NCI-H526 treated with DMSO at 0.1 percent for 48 hours (cell line): ENCODE measurements around the gene ZFR2.

Source experiments
- DNase-seq: peaks from one replicate; lab custom pipeline; 2025; lab: John Stamatoyannopoulos, UW

The ZFR2 gene

DNA sequence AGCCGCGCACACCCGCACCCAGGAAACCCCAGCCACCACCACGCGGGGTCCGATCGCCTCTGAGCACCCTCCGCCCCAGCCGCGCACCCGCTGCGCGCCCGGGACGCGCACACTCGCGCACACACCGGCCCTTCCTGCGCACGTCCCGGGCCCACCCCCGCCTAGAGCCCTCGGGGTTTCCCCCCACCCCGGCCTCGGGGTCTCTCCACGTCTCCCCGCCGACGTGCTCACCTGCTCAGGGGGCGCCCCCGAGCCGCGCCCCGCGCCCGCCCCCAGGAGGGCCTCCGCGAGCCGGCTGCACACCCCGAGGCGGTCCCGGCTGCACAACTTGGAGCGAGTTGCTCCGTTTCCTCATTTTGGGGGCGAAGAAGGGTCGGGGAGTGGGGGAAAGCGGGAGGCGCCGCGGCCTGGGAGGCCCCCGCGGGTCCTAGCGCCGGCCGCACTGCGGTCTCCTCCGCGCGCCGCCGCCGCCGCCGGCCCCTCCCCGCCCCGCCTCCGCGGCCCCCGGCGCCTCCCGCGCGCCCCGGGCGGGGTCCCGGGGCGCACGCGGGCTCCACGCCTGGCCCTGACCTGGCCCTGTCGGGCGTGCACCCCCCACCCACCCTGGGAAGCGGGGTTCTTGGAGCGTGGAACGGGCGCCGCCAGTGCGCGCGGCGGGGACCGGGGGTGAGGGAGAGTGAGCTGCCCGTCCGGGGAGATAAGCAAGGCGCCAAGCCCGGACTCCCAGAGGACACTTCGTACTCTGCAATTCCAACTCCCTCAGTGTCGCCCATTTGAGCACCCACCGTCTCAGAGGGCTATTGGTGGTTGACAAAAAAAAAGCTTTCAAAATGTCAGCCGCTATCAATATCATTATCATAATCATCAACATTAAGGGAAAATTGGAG lies 82.7 kb downstream of the ZFR2 start, which contains the start of gene MATK:
MATK (minus strand) TSS at position 444 of the 887 bp plus-strand sequence. CDS start 1,246 bp downstream, outside the sequence.
- DNase-seq, result no peak

DNA sequence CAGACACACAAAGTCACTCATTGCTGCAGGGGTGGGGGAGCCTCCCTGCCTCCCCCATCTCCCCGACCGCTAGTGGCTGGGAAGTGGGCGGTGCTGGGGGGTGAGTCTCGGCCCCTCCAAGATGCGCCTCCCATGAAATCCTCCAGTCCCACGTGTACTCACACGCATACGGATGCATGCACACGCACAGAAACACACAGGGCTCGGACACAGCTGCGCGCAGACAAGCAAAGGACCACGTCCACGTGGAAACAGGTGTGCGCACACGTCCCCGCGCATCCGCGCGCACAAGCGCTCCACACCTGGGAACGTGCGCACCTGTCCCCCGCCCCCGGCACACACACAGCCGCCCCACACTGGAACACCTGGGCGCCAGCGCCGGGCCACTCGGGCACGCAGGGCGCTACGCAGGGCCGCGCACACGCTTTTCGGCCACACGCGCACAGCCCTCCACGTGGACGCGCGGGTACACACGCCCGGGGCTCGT lies 83.3 kb downstream of the ZFR2 start:
- DNase-seq, result no peak

DNA sequence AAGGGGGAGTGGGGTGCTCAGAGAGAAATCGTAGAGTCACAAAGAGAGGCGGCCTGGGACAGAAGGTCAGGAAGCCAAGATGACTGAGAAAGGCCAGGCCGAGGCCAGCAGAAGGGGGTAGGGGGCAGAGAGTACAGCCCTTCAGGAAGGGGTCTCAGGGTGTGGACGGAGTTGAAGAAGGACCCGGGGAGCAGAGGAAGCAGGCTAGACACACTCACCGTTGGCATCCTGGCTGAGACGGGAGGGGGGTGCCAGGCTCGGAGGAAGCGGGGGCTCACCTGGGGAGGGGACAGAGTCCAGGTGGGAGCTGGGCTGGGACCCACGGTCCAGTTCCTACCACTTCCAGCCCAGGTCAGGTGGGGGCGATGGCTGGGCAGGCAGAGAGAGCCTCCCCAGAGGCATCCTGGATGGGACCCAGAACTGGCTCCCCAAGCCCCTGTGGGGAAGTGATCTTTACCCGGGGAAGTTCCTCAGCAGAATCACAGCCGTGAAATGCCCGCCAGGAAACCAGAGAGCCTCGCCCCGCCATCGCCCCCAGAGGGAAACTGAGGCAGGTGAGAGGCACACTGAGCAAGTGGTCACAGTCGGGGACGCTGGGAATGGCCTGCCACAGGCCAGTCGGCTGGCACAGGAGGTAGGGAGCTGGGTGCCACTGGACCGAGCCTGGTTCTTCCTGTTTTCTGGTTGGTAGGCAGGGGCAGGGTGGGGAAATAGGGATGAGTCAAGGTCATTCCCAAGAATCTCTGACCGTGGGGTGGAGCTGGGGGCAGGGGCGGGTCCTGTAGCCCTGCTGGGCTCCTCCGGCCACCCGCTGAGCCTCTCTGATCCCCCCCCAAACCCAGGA lies 84.0 kb downstream of the ZFR2 start:
- DNase-seq, result no peak

DNA sequence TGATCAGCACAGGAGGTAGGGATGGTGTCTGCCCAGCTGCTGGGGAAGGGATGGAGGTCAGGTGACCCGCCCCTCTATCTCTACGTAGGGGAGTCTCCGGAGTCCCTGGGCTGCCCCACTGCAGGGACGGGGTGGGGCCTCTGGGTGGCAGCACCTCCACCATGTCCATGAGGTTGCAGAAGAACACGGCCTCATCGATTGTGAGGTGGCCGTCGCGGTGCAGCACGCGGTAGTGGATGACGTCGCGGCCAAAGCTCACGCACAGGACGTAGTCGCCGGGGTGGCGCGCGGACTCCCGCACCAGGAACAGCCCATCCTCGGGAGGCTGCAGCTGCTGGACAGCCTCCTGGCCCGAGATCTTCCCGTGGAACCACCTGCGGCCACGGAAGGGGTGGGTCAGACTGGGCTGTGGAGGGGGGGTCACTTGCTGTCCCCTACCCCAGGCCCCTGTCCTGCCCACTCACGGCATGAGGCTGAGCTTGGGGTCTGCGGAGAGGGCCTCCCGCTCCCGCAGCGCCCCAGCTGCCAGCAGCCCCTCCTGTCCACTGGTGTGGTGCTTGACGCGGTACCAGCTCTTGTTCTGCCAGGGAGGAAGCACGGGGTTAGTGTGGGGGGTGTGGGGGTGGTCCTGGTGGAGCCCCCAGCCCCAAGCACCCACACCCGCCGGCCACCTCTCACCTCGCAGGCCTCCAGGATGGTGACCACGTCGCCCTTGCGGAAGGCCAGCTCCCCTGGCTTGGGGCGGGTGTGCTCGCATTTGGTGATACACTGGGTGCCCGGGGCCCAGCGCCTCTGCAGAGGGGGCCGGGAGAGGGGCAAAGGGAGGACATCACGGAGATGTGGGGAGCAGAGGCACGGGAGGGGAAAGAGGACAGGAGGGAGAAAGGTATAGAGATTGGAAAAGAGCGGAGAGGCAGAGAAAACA lies 84.9 kb downstream of the ZFR2 start:
- no peak for DNase-seq

GRCh38 chr19:3782903-3783302 lies 85.9 kb downstream of the ZFR2 start:
- DNase-seq, result no peak

GRCh38 chr19:3782330-3782729 lies 86.5 kb downstream of the ZFR2 start:
- no peak for DNase-seq

- no peak for DNase-seq
These were observed 87.2 kb downstream of the ZFR2 start for GRCh38 chr19:3781603-3782002.

GRCh38 chr19:3780786-3781304 lies 88.0 kb downstream of the ZFR2 start:
- peak; percentile 67 for DNase-seq

DNA sequence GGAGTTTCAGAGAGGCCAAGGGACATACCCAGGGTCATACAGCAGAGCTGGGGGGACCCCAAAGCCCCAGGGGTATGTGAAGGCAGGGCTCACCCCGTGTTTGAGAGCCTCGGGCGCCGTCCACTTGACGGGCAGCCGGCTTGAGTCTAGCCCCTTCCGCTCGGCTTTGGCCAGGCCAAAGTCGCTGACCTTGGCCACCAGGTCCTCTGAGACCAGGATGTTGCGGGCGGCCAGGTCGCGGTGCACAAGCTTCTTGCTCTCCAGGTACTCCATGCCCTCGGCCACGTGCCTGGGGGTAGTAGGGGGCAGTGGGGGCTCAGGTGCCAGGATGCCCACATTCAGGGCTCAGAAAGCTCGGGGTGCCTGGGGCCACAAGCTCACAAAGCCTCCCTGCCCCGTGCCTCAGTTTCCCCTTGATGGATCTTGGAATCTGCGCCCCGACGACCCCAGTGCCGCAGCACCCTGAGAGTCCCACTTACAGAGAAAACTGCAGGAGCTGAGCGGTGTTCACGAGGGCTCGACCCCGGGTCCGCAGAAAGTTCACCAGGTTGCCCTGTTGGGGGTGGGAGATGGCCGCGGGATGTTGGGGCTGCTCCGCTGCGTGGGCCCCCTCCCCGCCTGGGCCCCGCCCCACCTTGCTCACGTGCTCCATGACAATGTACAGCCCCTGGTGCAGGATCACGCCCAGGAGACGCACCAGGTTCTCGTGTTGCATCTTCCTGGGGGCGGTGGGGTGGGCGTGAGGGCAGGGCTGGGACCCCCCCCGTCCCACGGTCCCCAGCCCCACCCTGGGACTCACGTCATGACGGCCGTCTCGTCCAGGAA lies 89.7 kb downstream of the ZFR2 start:
- no peak for DNase-seq

DNA sequence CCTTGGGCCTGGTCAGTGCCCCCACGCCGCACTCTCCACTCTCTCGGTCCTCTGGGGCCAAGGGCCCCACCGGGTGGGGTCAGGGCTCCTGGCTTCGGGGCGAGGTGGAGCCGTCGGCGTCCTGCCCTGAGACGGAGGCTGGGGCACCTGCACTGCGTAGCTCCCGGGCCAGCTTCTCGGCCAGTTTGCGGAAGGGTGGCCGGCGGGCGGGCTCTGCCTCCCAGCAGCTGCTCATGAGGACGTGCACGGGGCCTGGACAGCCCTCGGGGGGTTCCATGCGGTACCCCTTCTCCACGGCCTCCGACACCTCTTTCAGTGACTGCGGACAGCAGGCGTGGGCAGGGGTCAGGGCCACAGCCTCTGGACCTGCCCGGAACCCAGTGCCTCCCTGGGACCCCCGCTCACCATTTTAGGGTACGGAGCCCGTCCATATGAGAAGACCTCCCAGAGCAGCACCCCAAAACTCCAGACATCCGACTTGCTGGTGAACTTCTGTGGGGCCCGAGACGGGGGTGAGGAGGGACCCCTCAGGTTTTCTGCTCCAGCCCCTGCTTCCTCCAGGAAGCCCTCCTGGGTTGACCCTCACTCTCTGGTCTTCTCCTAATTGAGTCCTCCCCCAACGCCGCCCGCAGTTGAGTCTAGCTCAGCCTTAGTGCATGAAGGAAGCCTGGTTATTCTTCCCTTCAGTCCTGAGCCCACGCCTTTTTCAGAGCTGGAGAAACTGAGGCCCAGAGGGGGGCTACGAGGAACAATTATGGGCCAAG lies 90.6 kb downstream of the ZFR2 start:
- DNase-seq, result no peak

DNA sequence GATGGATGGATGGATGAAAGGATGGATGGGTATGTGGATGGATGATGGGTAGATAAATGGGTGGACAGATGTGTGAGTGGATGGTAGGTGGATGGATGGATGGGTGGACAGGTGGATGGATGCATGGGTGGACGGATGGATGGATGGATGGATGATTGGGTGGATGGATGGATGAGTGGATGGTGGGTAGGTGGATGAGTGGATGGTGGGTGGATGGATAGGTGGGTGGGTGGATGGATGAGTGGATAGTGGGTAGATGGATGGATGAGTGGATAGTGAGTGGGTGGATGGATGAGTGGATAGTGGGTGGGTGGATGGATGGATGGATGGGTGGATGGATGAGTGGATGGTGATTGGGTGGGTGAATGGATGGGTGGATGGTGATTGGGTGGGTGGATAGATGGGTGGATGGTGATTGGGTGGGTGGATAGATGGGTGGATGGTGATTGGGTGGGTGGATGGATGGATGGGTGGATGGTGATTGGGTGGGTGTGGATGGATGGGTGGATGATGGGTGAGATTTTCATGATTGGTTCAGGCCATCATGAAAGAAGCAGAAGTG lies 92.3 kb downstream of the ZFR2 start:
- no peak for DNase-seq

GRCh38 chr19:3775831-3776230 lies 93.0 kb downstream of the ZFR2 start:
- no peak for DNase-seq

GRCh38 chr19:3775374-3775711 lies 93.5 kb downstream of the ZFR2 start:
- DNase-seq, result no peak

GRCh38 chr19:3774621-3775373 lies 94.0 kb downstream of the ZFR2 start:
- DNase-seq, result no peak

GRCh38 chr19:3773814-3774515 lies 94.9 kb downstream of the ZFR2 start:
- no peak for DNase-seq

DNA sequence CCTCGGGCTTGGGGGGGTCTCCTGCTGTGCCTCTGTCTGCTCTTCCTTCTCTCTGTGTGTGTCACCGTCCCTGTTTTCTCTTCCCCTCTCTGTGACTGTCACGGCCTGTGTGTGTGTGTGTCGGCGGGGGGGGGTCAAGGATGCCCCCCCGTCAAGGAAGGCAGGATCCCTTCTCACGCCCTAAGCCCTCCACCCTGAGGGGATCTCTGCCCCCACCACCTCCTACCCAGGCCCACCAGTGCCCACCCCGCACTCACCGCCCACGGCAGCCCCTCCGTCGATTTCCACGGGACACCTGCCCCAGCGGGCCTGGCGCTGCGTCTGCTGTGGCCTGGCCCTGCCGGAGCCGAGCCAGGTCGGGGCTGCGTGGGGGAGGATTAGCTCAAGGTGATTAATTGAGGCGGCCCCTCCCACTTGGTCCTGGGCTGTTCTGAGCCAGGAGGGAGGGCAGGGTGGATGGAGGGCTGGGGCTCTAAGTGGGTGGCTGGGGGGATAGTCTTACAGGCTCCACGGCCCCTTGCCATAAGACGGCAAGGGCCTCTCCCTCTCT lies 96.9 kb downstream of the ZFR2 start, which contains the start of gene RAX2:
RAX2 (minus strand) TSS at position 323 of the 550 bp plus-strand sequence. CDS start 486 bp downstream, outside the sequence.
- DNase-seq, result no peak

DNA sequence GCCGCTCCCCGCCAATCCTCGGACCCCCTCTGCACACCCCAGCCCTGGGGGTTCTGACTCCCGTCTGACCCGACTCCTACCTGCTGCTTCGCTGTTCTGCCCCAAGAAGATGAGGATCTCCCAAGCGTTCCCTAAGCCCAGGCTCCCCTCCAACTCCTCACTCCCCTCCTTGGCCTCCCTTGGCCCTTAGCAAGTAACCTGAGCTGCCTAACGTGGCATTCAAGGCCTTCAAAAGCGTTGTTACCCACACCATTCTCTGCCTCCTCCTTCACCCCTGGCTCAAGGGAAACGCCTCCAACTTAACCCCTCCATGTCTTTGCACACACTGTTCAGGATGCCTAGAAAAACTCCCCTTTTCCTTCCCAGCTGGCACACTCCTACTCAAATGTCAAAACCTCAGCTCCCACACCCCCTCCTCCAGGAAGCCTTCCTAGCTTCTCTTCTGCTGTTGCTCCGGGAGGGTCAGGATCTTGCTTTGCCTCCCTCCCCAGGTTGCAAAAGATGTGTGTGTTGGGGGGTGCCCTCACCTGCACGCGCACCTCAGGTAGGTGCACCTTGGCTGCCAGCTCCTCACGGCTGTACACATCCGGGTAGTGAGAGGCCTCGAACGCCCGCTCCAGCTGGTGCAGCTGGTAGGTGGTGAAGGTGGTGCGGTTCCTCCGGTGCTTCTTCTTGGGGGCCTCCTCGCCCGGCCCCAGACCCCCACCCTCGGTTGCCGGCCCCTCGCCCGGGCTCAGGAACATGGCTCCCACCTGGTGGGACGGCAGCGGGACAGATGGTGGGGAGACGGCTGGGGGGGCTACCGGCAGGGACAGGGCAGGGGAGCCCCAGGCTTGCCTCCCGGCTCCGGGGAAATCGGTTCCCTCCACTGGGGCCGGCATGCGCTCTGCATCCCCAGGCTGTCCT lies 97.6 kb downstream of the ZFR2 start:
- DNase-seq, result no peak
